Gastrocnemius medialis (tissue), 4 donors: ENCODE data around the gene CRYGD.

Source experiments
- CTCF ChIP-seq, 5 experiments: fragments of 450-650 bp in 3 of 5; fragments of 200-600 bp in 2 of 5; sonication (generic) in 2 of 5; IDR thresholded peaks in 4 of 5; conservative IDR thresholded peaks in 1 of 5; 1 replicate in 4 of 5; 2 replicates in 1 of 5; pipeline ENCODE4 v1.5.1; 2016 to 2019; ENCODE audit warnings: antibody characterized with exemption in 5 of 5, mild to moderate bottlenecking in 3 of 5, moderate library complexity in 3 of 5
- POLR2A ChIP-seq, 2 donors: fragments of 450-650 bp; IDR thresholded peaks; one replicate each; pipeline ENCODE4 v1.6.1; 2017; ENCODE audit warnings: antibody characterized with exemption in 2 of 2, mild to moderate bottlenecking in 2 of 2, moderate library complexity in 2 of 2

- TF ChIP-seq CTCF (IDR thresholded peaks at IDR 0.05 in 4 of 5, conservative IDR thresholded peaks at IDR 0.05 in 1 of 5) = no peak
- TF ChIP-seq POLR2A (IDR thresholded peaks at IDR 0.05) = no peak
Observed at GRCh38 chr2:208163489-208163888, 39.2 kb upstream of the CRYGD start, which contains the start of gene CRYGA.
